Measurements from ENCODE around the gene MLXIPL. TPM values are rescaled to one million over a fixed set of nuclear protein-coding genes. Genes with fewer than 3 reads are reported as not detected.

Gene MLXIPL
- total and polyA plus RNA-seq, 4 donors: 50.3 to 384 (median 232) TPM

DNA sequence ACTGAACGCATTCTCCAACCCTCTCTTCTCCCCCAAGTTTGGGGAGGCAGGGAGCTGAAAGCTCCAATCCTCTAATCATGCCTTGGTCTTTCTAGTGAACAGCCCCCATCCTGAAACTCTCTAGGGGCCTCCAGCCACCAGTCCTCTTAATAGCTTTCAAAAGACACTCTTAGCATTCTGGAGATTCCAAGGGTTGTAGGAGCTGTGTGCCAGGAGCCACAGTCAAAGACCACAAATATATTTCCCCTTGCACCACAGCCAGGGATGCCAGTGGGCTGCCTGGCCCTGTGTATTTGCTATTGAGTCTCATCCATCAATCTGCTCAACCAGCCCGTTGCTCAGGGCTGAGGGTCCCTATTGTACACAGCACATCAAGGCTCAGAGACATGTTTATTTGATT, 18.5 kb upstream of the MLXIPL start (continued):
- TF ChIP-seq RXRA (IDR thresholded peaks at IDR 0.05): no peak

DNA sequence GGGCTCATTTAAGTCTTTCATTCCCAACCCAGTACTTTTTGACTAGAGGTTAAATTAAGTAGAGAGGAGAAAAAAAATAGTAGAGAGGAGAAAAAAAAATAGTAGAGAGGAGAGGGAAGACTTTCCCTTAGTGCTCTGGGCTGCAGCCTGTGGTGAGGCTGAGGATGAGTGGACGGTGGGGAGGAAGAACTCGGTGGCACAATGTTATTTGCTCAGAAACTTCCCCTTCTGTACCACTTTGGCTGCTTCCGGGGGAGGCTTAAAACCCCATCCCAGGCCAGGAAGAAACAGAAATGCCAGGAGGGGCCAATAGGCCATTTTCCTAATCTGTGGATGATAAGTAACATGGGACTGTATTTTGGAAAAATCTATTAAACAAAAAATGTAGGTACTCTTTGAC, 14.6 kb upstream of the MLXIPL start:
- no peaks in the 10 kb centered on the region for H3K27me3 ChIP-seq (ENCODE audit: control insufficient read depth in 4 of 4, insufficient read depth in 4 of 4, low read length in 3 of 4)
- DNase-seq (ENCODE audit: low spot score): no peak
- no peak overlapping the region for H3K27ac ChIP-seq (ENCODE audit: low read depth in 1 of 2, low read length in 2 of 2)
- WGBS: 48% methylated on average over 3 of the region's 3 CpGs
- peaks cover 0 to 2% (median under 1%) of the 10 kb centered on the region in 4 donors for H3K4me1 ChIP-seq (ENCODE audit: control insufficient read depth in 4 of 4, insufficient read depth in 4 of 4, low read length in 3 of 4)
- no peak for TF ChIP-seq NR2F2 (IDR thresholded peaks at IDR 0.05)
- TF ChIP-seq YY1 (IDR thresholded peaks at IDR 0.05): no peak
- no peak for TF ChIP-seq CTCF (IDR thresholded peaks at IDR 0.05; ENCODE audit: low read depth, low read length, missing input control)
- no peak for TF ChIP-seq JUND (IDR thresholded peaks at IDR 0.05)
- no peak for TF ChIP-seq EGR1 (IDR thresholded peaks at IDR 0.05; ENCODE audit: low read depth in 2 of 2)
- TF ChIP-seq ZBTB33 (IDR thresholded peaks at IDR 0.05): no peak
- no peak for TF ChIP-seq HNF4A (conservative IDR thresholded peaks at IDR 0.05)
- TF ChIP-seq GABPA (IDR thresholded peaks at IDR 0.05 in 1 of 2, conservative IDR thresholded peaks at IDR 0.05 in 1 of 2): no peak
- H3K4me3 ChIP-seq (ENCODE audit: low read depth in 1 of 3, low read length in 3 of 3): no peak overlapping the region
- peaks cover 0 to 2% (median 0%) of the 10 kb centered on the region in 4 donors for H3K36me3 ChIP-seq (ENCODE audit: control insufficient read depth in 4 of 4, insufficient read depth in 3 of 4, low read depth in 1 of 4, low read length in 3 of 4)
- no peak overlapping the region for H3K9ac ChIP-seq (ENCODE audit: low read depth in 1 of 2, low read length in 2 of 2)
- peaks cover 0 to 2% (median 1%) of the 10 kb centered on the region in 4 donors for H3K9me3 ChIP-seq (ENCODE audit: control insufficient read depth in 4 of 4, low read length in 3 of 4)

GRCh38 chr7:73635428-73636200, 11.3 kb upstream of the MLXIPL start:
- Histone ChIP-seq H3K4me3 (ENCODE audit: low read depth in 1 of 3, low read length in 3 of 3) (no peak overlapping the region), H3K9ac (ENCODE audit: low read depth in 1 of 2, low read length in 2 of 2) (no peak overlapping the region), H3K27me3 (ENCODE audit: control insufficient read depth in 4 of 4, insufficient read depth in 4 of 4, low read length in 3 of 4) (no peaks in the 10 kb centered on the region), H3K4me1 (ENCODE audit: control insufficient read depth in 4 of 4, insufficient read depth in 4 of 4, low read length in 3 of 4) (peaks cover 1 to 10% (median 6%) of the 10 kb centered on the region in 4 donors), H3K27ac (ENCODE audit: low read depth in 1 of 2, low read length in 2 of 2) (no peak overlapping the region), H3K36me3 (ENCODE audit: control insufficient read depth in 4 of 4, insufficient read depth in 3 of 4, low read depth in 1 of 4, low read length in 3 of 4) (peaks cover 0 to 2% (median 0%) of the 10 kb centered on the region in 4 donors), H3K9me3 (ENCODE audit: control insufficient read depth in 4 of 4, low read length in 3 of 4) (no peaks in the 10 kb centered on the region)
- DNase-seq (ENCODE audit: low spot score): no peak
- TF ChIP-seq GABPA (IDR thresholded peaks at IDR 0.05 in 1 of 2, conservative IDR thresholded peaks at IDR 0.05 in 1 of 2) (no peak), YY1 (IDR thresholded peaks at IDR 0.05) (no peak), ATF3 (IDR thresholded peaks at IDR 0.05) (no peak), FOXA1 (IDR thresholded peaks at IDR 0.05) (no peak), TAF1 (conservative IDR thresholded peaks at IDR 0.05) (no peak), RXRA (IDR thresholded peaks at IDR 0.05) (no peak), FOXA2 (IDR thresholded peaks at IDR 0.05) (no peak), JUND (IDR thresholded peaks at IDR 0.05) (no peak), MAX (IDR thresholded peaks at IDR 0.05) (no peak), ZBTB33 (IDR thresholded peaks at IDR 0.05) (no peak), CTCF (IDR thresholded peaks at IDR 0.05; ENCODE audit: low read depth, low read length, missing input control) (no peak), REST (IDR thresholded peaks at IDR 0.05) (no peak)
- 93% methylated on average over 8 of the region's 8 CpGs for WGBS

Data from liver (tissue), 9 donors.